Activated T-cell treated with anti-CD3 and anti-CD28 coated beads, Interleukin-2, amount 50 U/mL, for 1 hour (primary cell): ENCODE results near the gene KICS2.
"Not testable (repeated sequence)": the region's sequence is repeated elsewhere in the genome, so short reads cannot be mapped to it uniquely, and the experiment has no call there.

Source experiments
- DNase-seq: peaks from one replicate; pipeline ENCODE4 v3.0.0-alpha.2; 2020

Gene KICS2

DNA sequence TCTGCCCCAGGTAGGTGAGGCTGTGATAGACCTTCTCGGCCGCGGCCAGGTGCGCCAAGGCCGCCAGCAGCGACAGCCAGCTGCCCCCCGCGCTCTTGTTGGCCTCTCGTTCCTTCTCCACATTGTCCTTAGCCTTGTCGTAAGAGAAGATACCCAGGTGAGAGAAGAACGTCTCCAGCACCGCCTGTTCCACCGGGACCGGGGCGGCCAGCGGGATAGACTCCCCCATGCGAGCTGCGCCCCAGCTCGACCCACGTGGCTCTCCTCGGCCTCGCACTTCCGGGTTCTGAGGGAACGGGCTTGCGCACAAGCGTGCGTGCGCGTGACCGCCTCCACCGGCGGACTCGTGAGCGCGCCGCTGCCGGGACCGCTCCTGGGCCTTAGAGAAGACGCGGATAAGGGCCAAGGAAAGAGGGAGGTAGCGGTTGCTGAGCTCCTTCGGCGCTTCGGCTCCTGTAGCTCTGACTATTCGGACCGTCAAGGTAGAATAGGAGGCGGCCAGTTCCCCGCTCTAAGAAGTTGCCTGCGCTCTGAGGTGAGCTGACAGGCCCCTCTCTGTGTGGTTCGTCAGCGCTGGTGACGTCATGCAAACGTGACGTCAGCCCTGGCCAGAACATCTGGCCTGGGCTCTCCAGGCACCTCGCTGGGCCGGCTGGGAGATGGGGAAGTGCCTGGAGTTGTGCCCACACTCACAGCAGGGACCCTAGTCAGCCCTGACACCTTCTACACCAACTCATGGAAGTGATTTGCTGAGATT, at the start of gene KICS2:
TSS of gene KICS2 (minus strand) at position 288 of the 757 bp plus-strand sequence. CDS start at position 229, 59 bp downstream.
- DNase-seq, result peak; percentile 92

- no peak for DNase-seq
Measured at GRCh38 chr12:64270411-64270810, 48.3 kb upstream of the KICS2 start.

DNA sequence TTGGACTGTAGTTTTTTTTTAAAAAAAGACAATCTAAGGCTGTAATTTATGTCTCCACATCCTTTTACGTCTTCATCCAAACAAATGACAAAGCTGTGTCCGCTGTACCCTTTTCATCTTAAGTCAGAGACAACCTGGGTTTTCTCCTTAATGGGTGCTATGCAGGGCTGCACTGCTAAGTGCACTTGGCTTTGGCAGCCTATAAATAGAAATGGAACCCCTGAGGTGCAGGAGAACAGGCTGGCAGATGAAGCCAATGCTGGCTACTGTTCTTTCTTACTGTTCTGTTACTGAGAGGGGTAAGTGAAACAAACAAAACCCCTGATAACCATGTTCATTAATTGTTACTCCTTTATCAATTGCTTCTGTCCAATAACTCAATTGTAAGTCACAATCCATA, 47.1 kb upstream of the KICS2 start:
- no peak for DNase-seq

DNA sequence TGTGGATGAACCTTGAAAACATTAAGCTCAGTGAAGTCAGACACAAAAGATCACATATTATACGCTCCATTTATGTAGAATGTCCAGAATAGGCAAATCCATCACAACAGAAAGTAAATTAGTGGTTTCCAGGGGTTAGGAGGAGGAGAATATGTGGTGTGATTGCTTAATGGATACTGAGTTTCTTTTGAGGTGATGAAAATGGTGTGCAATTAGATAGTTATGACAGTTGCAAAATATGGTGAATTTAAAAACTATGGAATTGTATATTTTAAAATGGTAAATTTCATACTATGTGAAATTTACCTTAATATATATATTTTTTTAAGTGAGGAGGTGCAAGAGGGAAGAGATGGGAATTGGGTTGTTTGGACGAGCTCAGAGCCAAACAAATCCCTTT, 46.3 kb upstream of the KICS2 start:
- no peak for DNase-seq

DNA sequence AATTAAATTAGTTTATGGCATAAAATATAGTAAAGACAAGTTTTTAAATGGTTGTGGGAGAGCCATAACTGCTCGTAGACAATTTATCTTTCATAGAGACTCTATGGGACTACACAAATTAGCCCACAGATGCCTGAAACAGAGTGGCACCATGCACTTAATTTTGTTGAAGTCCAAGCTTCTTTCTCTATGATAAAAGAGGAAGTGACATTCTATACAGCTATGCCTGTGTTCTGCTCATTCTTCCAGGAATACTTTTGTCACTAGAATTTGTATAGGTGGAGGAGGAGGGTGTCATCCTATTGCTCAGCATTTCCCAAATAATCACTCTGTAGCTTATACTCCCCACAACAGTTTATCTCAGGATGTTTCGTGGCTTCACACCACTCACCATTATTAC, 43.7 kb upstream of the KICS2 start:
- DNase-seq, result no peak

GRCh38 chr12:64261813-64262212, 39.7 kb upstream of the KICS2 start:
- DNase-seq, result no peak

GRCh38 chr12:64258576-64258975, 36.5 kb upstream of the KICS2 start:
- no peak for DNase-seq

DNA sequence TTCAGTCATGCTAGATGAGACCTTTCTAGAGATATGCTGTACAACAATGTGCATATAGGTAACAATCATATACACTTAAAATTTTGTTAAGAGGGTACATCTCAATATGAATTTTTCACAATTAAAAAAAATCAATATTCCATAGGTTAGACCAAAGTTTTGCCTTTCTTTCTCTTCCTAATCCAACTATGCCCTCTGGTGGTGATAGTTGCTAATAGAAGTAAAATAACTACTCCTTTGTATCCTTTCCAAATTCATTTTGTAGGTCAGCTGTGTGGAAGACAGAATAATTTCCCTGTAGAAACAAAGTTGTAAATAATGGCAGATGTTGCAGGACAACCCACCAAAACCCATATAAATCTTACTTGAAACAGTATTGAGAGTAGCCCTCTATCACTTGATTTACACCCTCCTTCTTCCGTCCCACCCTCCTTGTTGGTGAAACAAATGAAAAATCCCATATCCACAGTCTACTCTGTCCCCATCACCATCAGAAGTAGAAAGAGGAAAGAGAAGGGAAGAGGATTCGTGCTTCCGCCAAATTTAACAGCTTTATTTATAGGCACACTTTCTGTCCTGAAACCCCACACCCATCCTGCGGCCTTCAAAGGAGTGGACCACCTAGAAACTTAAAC, 34.2 kb upstream of the KICS2 start:
- no peak for DNase-seq

DNA sequence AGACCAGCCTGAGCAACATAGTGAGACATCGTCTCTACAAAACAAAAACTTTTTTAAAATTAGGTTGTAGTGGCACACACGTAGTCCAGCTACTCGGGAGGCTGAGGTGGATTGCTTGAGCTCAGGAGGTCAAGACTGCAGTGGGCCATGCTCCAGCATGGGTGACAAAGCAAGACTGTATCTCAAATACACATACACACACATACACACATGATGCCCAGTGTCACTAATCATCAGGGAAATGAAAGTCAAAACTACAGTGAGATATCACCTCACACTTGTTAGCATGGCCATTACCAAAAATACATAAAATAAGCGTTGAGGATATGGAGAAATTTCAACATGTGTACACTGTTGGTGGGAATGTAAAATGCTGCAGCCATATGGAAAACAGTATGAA, 33.2 kb upstream of the KICS2 start:
- no peak for DNase-seq

DNA sequence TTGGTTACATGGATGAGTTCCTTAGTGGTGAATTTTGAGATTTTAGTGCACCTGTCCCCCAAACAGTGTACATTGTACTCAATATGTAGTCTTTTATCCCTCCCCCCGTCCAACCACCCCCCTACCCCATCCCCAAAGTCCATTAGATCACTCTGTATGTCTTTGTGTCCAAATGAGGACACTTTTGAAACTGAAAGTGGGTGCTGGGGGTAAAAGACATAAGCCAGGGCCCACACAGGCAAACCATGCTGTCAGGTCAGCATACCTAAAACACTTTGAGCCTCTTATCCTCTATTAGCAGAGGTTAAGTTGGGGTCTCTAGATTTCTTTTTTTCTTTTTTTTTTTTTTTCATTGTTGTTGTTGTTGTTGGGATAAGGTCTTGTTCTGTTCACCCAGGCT, 31.3 kb upstream of the KICS2 start:
- DNase-seq, result no peak

DNA sequence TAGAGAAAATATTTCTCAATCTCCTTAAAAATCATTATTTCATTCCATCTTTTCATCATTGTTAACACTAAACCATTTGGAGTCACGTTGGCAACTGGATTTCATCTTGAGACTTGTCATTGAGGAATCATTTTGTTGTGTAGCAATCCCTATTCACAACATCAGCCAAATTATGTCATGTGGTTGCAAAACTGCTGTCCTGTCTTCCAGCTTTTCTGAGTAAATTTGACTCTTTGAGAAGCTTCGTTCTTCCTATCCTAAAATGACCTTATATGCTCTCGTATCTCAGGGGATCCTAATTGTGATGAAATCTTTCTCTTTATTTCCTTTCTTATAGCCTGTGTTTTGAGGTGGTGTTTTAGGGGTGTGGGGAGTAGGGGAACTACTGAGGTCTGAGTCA, 30.6 kb upstream of the KICS2 start:
- no peak for DNase-seq

- no peak for DNase-seq
Measured at GRCh38 chr12:64243809-64244208, 21.7 kb upstream of the KICS2 start.

GRCh38 chr12:64240781-64241180, 18.7 kb upstream of the KICS2 start:
- DNase-seq, result no peak

DNA sequence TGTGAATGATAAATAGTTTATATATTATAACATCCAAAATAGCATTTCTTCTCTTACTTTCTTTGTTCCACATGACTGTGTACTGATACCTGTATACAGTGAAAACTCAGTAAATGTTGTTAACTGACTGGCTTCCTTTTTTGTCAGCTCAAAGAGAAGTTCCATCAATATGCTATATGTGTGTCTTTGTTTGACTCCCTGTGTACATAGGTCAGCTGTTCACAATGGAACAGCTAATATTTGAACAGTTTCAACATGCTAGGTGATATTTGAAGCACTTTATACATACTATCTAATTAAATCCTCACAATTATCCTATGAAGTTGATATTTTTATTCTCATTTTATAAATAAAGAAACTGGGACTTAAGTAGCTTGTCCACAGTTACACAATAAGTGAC, 15.3 kb upstream of the KICS2 start:
- no peak for DNase-seq

- no peak for DNase-seq
Measured at GRCh38 chr12:64236549-64236948, 14.5 kb upstream of the KICS2 start.

GRCh38 chr12:64232196-64232595, 10.1 kb upstream of the KICS2 start:
- no peak for DNase-seq

GRCh38 chr12:64229796-64230195, 7.7 kb upstream of the KICS2 start:
- DNase-seq, result no peak

- DNase-seq, result no peak
Measured at GRCh38 chr12:64229240-64229639, 7.1 kb upstream of the KICS2 start.

- DNase-seq, result no peak
Measured at GRCh38 chr12:64225626-64226025, 3.5 kb upstream of the KICS2 start.

DNA sequence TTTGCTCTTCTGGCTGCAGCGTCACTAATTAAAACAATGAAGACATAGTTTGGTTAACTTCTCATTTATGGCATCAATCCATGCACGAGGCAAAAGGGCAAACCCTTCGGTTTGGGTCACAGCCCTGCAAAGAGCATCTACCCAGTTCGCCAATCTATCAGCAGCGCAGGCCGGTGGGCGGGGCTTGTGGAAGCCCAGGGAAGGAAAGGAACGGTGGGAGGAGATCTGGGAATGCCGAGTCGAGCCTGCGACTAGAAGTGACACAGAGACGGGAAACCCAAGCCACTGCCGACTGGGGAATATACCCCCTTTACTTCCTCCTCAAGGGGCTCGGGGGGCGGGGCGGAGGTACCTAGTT, 466 bp downstream of the KICS2 start:
- no peak for DNase-seq

DNA sequence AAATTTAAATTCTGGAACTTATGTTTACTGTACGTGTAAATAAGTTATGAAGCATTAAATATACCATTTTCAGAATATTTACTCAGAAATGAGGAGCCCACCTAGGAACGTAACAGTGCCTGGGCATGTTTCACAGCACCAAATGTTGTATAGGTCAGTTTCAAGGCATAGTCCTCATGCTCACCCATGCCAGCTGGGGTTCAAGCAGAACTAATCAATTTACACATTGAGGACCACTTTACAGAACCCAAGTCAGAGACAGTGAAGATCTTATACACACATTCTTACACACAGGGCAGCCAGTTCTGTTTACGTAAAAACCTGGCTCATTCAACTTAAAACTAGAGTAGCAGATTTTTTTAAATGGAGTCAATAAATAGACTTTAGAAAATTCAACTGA, 2.0 kb downstream of the KICS2 start:
- DNase-seq, result no peak

DNA sequence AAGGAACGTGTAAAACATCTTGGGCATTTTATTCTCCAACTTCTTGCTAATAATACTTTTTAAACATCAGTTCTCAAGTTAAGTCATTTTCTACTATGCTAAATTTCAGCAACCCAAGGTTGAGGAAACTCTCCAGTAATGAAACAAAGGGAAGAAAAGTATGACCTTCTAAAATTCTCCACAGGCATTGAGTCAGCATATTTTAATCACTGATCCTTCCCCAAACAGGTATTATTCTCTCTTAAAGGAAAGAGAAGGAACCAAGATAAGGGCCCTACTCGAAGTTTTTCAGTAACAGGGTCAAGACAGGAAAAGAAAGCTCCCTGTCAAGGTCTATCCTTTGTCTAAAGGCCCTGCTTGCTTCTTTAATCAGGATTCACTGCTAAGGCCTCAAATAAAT, 3.0 kb downstream of the KICS2 start:
- DNase-seq, result no peak

DNA sequence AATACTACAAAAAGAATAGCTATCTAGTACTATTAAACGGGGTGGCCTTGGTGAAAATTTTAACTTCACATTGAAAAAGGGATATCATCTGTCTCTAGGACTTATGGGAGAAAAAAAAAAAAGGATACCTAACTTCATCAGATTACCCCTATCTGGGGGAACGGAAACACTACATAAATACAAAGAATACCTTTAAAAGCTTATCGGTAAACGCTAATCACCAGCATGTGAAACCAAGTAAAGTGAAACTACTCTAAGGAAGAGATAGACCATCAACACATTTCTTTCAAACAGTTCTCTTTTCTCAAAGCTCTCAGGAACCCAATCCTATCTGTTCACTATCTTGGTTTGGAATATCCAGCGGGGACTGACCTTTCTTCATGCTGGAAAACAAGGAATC, 3.5 kb downstream of the KICS2 start:
- DNase-seq, result no peak

DNA sequence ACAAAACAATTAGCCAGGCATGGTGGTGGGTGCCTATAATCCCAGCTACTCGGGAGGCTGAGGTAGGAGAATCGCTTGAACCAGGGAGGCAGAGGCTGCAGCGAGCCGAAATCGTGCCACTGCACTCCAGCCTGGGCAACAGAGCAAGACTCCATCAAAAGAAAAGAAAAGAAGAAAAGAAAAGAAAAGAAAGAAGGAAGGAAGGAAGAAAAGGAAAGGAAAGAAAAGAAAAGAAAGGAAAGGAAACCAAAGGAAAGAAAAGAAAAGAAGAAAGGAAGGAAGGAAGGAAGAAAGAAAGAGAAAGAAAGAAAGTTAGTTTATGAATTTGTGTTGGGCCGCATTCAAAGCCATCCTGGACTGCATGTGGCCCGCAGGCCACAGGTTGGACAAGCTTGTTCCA, 4.5 kb downstream of the KICS2 start:
- DNase-seq, result not testable (repeated sequence)

DNA sequence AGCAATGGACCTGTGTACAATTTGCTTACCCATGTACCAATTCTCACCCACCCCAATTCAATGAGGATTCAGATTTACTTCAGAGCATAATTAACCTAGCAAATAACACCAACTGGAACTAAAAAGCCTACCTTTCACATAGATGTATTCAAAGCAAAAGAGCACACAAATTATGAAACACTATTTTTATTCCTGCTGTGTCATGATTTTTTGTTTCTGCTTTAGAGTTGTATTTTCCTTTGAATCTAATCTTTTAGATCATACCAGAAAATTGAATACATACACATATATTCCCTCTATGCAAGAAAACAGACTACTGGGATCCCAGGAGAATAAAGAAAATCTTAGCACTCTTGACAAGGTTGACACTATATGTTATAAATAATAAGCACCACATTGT, 5.9 kb downstream of the KICS2 start:
- no peak for DNase-seq
